ENCODE measurements around the gene FAM136A. TPM values are rescaled to one million over a fixed set of nuclear protein-coding genes. Genes with fewer than 3 reads are reported as not detected.

Gene FAM136A
- total RNA-seq, 2 donors from 2014 or later = 26.2 to 31.1 TPM

DNA sequence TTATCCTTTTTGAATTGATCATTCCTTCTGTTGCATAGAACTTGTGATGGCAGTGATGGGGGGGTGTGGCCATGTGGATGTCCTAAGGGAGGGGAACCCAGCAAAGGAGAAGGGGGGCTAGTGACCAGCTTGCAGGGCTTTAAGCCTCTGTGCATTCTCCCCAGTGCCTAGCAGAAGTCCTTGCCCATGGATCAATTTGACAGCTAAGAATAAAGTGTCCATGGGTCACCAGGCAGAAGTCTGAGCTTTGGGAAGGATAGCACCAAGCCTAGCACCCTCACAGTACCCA, 39.6 kb upstream of the FAM136A start:
- no peaks in the 10 kb centered on the region for H3K4me1 ChIP-seq (replicated peaks)
- no peak for TF ChIP-seq POLR2A (IDR thresholded peaks at IDR 0.05)
- TF ChIP-seq, protein P1, sequence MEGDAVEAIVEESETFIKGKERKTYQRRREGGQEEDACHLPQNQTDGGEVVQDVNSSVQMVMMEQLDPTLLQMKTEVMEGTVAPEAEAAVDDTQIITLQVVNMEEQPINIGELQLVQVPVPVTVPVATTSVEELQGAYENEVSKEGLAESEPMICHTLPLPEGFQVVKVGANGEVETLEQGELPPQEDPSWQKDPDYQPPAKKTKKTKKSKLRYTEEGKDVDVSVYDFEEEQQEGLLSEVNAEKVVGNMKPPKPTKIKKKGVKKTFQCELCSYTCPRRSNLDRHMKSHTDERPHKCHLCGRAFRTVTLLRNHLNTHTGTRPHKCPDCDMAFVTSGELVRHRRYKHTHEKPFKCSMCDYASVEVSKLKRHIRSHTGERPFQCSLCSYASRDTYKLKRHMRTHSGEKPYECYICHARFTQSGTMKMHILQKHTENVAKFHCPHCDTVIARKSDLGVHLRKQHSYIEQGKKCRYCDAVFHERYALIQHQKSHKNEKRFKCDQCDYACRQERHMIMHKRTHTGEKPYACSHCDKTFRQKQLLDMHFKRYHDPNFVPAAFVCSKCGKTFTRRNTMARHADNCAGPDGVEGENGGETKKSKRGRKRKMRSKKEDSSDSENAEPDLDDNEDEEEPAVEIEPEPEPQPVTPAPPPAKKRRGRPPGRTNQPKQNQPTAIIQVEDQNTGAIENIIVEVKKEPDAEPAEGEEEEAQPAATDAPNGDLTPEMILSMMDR (IDR thresholded peaks at IDR 0.05) = no peak
- TF ChIP-seq POLR2AphosphoS5 (IDR thresholded peaks at IDR 0.05) = no peak
- H3K27me3 ChIP-seq (replicated peaks; ENCODE audit: insufficient read depth) = peaks cover 3% of the 10 kb centered on the region
- H3K27ac ChIP-seq = no peak overlapping the region
- no peak for DNase-seq (ENCODE audit: low spot score)
- no peaks in the 10 kb centered on the region for H3K36me3 ChIP-seq
- no peak overlapping the region for H3K4me3 ChIP-seq
- intact Hi-C loops (cut with DNase I) = no loop called here
- H3K9me3 ChIP-seq = no peaks in the 10 kb centered on the region

DNA sequence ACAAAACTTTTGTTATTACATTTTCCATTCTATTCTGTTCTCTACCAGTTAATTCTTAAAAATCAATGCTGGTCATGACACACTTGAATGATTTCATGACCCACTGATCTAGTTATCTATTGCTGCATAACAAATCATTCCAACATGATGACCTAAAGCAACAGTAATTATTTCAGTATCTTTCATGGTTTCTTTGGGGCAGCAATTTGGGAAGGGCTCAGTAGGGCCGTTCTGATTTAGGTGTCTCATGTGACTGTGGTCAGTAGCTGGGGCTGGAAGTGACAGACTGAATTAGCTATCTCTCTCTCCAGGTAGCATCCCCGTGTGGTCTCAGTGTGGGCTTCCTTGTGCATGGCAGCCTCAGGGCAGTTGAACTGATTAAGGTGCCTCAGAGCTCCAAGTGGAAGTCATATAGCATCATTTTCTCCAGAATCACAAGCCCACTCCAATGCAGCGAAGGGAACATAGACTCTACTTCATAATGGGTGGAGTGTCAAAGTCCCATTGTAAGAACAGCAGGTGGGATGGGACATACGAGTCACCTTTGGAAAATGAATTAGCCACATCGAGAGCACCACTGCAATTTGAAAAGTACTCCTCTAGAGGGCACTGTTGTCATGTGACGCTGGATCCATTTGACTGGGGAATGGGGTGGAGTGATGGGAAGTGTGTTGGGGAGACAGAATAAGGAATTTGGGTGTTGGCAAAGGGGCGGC, 39.1 kb upstream of the FAM136A start:
- Histone ChIP-seq H3K4me3 (no peak overlapping the region), H3K9me3 (no peaks in the 10 kb centered on the region), H3K27ac (no peak overlapping the region), H3K36me3 (no peaks in the 10 kb centered on the region), H3K27me3 (replicated peaks; ENCODE audit: insufficient read depth) (peaks cover 3% of the 10 kb centered on the region), H3K4me1 (replicated peaks) (no peaks in the 10 kb centered on the region)
- peak; percentile 15 for DNase-seq (ENCODE audit: low spot score)
- 11% methylated on average over 7 of the region's 7 CpGs for WGBS
- intact Hi-C loops (cut with DNase I) = no loop called here
- TF ChIP-seq POLR2A (IDR thresholded peaks at IDR 0.05) (no peak), POLR2AphosphoS5 (IDR thresholded peaks at IDR 0.05) (no peak)
- TF ChIP-seq, protein P1 (IDR thresholded peaks at IDR 0.05) = peak; percentile 57 to 79 (median 69)

DNA sequence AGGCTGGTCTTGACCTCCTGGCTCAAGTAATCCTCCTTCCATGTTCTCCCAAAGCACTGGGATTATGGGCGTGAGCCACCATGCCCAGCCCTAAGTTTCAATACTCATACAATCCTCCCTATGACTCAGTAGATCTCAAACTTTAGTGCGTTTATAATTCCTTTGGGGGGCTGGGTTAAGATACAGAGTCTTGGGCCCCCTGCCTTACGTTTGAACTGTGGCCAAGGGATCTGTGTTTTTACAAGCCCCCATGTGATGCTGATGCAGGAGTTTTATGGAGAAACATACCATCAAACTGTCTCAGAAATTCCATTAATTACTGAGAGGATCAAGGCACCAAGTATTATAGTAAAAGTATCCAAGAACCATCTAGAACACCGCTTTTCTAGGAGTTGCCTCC, 38.2 kb upstream of the FAM136A start:
- no peak overlapping the region for H3K4me3 ChIP-seq
- no peak overlapping the region for H3K27ac ChIP-seq
- intact Hi-C loops (cut with DNase I) = no loop called here
- no peaks in the 10 kb centered on the region for H3K36me3 ChIP-seq
- WGBS = 49% methylated on average over 4 of the region's 4 CpGs
- no peaks in the 10 kb centered on the region for H3K9me3 ChIP-seq
- H3K27me3 ChIP-seq (replicated peaks; ENCODE audit: insufficient read depth) = no peaks in the 10 kb centered on the region
- no peak for DNase-seq (ENCODE audit: low spot score)
- no peak for TF ChIP-seq POLR2A (IDR thresholded peaks at IDR 0.05)
- TF ChIP-seq POLR2AphosphoS5 (IDR thresholded peaks at IDR 0.05) = no peak
- TF ChIP-seq, protein P1 (IDR thresholded peaks at IDR 0.05) = no peak
- no peaks in the 10 kb centered on the region for H3K4me1 ChIP-seq (replicated peaks)

- H3K27me3 ChIP-seq (replicated peaks; ENCODE audit: insufficient read depth) = no peaks in the 10 kb centered on the region
- H3K4me3 ChIP-seq = no peak overlapping the region
- WGBS = 86% methylated on average over 4 of the region's 4 CpGs
These were observed 34.7 kb upstream of the FAM136A start for GRCh38 chr2:70336552-70336951.

DNA sequence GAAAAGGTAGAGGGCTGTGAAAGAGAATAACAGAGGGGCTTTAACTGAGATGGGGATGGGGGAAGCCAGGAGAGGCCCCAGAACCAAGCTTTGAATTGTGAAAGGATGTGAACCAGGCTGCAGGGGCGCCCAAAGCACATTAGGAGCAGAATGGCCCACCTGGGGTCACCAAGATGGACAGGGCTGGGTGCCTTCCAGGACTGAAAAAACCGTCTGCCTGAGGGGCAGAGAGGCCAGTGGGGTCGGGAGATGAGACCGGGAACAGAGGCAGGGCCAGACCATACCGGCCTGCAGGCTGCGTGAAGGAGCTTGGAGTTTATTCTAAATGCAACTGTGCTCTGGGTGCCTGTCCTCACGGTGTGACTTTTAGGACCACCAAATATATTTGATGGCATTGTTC, 29.1 kb upstream of the FAM136A start:
- Histone ChIP-seq H3K4me3 (no peak overlapping the region), H3K4me1 (replicated peaks) (no peaks in the 10 kb centered on the region), H3K9me3 (no peaks in the 10 kb centered on the region), H3K27me3 (replicated peaks; ENCODE audit: insufficient read depth) (no peaks in the 10 kb centered on the region), H3K27ac (no peak overlapping the region), H3K36me3 (no peaks in the 10 kb centered on the region)
- intact Hi-C loops (cut with DNase I) = no loop called here
- no peak for TF ChIP-seq POLR2AphosphoS5 (IDR thresholded peaks at IDR 0.05)
- TF ChIP-seq POLR2A (IDR thresholded peaks at IDR 0.05) = no peak
- TF ChIP-seq, protein P1 (IDR thresholded peaks at IDR 0.05) = no peak
- DNase-seq (ENCODE audit: low spot score) = no peak
- 86% methylated on average over 7 of the region's 7 CpGs for WGBS

More at GRCh38 chr2:70336552-70336951, 34.7 kb upstream of the FAM136A start:
- intact Hi-C loops (cut with DNase I) = no loop called here
- DNase-seq (ENCODE audit: low spot score) = no peak
- TF ChIP-seq, protein P1 (IDR thresholded peaks at IDR 0.05) = no peak
- TF ChIP-seq POLR2A (IDR thresholded peaks at IDR 0.05) (no peak), POLR2AphosphoS5 (IDR thresholded peaks at IDR 0.05) (no peak)
- H3K27ac ChIP-seq = no peak overlapping the region
- H3K36me3 ChIP-seq = no peaks in the 10 kb centered on the region
- H3K4me1 ChIP-seq (replicated peaks) = no peaks in the 10 kb centered on the region
- H3K9me3 ChIP-seq = no peaks in the 10 kb centered on the region

Data from prostate gland (tissue), 2 donors.